Measurements from ENCODE around the gene TTC33. TPM values are rescaled to one million over a fixed set of nuclear protein-coding genes. Genes with fewer than 3 reads are reported as not detected.

Gene TTC33
- polyA plus RNA-seq, 1 donor from 2014 or later = 73.5 TPM

DNA sequence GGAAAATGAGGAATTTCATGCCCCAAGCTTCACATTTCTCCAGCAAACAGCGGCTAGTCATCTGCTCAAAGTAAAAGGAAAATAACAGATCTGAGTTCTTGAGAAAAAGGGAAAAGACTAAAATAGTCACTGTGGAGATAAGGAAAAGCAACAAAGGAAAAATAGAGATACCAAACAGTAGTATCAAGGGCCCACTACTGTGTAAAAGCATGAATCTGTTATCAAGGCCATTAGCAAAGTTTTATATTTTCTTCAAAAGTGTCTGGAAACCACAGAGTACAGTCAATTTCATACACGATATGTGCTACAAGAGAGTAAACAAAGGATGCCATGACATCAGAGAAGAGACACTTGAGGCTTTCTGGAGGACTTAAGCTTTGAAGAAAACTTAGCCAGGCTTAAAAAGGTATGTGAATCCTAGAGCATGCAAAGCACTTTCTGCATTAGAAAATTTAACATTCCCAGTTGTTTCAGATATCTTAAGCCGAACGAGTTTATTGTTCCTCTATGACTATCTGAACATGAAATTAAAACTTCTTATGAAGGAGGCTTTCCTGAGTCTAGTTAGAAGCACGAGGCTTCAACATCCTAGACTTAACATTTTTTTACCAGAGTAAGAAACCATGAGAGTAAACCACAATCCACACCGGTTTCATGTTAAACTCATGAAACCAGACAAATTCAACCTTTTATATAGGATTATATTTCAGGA, 1.2 kb downstream of the TTC33 start:
- peak overlapping the region; percentile 95 for H3K9ac ChIP-seq (ENCODE audit: low read length)
- no peaks in the 10 kb centered on the region for H3K9me2 ChIP-seq (ENCODE audit: insufficient read depth, low read length)
- H3K27ac ChIP-seq (ENCODE audit: low read length) = peak overlapping the region; percentile 92
- H3K27me3 ChIP-seq (ENCODE audit: insufficient read depth, low read depth, low read length) = no peaks in the 10 kb centered on the region
- H3K4me3 ChIP-seq (ENCODE audit: low read length) = peak overlapping the region; percentile 90
- peak overlapping the region; percentile 88 for H2AFZ ChIP-seq (ENCODE audit: low read depth, low read length)
- peaks cover 28% of the 10 kb centered on the region for H3K79me2 ChIP-seq (replicated peaks; ENCODE audit: insufficient read depth, low read length)
- no peaks in the 10 kb centered on the region for H4K20me1 ChIP-seq (ENCODE audit: insufficient read depth)
- TF ChIP-seq, protein P1, sequence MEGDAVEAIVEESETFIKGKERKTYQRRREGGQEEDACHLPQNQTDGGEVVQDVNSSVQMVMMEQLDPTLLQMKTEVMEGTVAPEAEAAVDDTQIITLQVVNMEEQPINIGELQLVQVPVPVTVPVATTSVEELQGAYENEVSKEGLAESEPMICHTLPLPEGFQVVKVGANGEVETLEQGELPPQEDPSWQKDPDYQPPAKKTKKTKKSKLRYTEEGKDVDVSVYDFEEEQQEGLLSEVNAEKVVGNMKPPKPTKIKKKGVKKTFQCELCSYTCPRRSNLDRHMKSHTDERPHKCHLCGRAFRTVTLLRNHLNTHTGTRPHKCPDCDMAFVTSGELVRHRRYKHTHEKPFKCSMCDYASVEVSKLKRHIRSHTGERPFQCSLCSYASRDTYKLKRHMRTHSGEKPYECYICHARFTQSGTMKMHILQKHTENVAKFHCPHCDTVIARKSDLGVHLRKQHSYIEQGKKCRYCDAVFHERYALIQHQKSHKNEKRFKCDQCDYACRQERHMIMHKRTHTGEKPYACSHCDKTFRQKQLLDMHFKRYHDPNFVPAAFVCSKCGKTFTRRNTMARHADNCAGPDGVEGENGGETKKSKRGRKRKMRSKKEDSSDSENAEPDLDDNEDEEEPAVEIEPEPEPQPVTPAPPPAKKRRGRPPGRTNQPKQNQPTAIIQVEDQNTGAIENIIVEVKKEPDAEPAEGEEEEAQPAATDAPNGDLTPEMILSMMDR (IDR thresholded peaks at IDR 0.05; ENCODE audit: poor library complexity, severe bottlenecking) = no peak
- TF ChIP-seq RAD21 (conservative IDR thresholded peaks at IDR 0.05) = no peak
- TF ChIP-seq MXI1 (conservative IDR thresholded peaks at IDR 0.05; ENCODE audit: poor library complexity, severe bottlenecking) = peak; percentile 9
- no peak for TF ChIP-seq TAF1 (IDR thresholded peaks at IDR 0.05; ENCODE audit: low read depth)
- TF ChIP-seq EP300 (conservative IDR thresholded peaks at IDR 0.05; ENCODE audit: poor library complexity, severe bottlenecking) = no peak
- H3K9me3 ChIP-seq (ENCODE audit: low read length) = peaks cover 4% of the 10 kb centered on the region
- H3F3A ChIP-seq (ENCODE audit: insufficient read depth, low read length, poor library complexity, severe bottlenecking) = no peaks in the 10 kb centered on the region
- peak overlapping the region; percentile 80 for H3K4me2 ChIP-seq (ENCODE audit: low read length)
- no peaks in the 10 kb centered on the region for H3K36me3 ChIP-seq (ENCODE audit: insufficient read depth, low read length)

DNA sequence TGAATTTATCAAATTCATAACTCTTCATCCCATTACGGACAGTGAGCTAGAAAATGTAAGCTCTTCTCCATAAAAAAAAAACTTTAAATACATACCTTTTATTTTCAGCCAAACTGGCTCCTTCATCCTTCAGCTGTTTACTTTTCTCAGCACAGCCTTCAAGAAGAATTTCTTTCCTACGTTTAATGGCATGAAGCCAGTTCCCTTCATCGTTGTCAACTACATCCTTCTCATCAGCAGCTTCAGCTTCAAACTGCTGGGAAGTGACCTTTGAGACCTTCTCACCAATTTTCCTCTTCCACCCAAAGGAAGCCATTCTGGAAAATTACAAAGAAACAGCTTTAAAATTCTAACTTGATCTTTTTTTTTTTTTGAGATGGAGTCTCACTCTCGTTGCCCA, 9.1 kb downstream of the TTC33 start:
- no peak overlapping the region for H3K4me3 ChIP-seq (ENCODE audit: low read length)
- H3K79me2 ChIP-seq (replicated peaks; ENCODE audit: insufficient read depth, low read length) = peaks cover 14% of the 10 kb centered on the region
- H3K27me3 ChIP-seq (ENCODE audit: insufficient read depth, low read depth, low read length) = no peaks in the 10 kb centered on the region
- TF ChIP-seq, protein P2, sequence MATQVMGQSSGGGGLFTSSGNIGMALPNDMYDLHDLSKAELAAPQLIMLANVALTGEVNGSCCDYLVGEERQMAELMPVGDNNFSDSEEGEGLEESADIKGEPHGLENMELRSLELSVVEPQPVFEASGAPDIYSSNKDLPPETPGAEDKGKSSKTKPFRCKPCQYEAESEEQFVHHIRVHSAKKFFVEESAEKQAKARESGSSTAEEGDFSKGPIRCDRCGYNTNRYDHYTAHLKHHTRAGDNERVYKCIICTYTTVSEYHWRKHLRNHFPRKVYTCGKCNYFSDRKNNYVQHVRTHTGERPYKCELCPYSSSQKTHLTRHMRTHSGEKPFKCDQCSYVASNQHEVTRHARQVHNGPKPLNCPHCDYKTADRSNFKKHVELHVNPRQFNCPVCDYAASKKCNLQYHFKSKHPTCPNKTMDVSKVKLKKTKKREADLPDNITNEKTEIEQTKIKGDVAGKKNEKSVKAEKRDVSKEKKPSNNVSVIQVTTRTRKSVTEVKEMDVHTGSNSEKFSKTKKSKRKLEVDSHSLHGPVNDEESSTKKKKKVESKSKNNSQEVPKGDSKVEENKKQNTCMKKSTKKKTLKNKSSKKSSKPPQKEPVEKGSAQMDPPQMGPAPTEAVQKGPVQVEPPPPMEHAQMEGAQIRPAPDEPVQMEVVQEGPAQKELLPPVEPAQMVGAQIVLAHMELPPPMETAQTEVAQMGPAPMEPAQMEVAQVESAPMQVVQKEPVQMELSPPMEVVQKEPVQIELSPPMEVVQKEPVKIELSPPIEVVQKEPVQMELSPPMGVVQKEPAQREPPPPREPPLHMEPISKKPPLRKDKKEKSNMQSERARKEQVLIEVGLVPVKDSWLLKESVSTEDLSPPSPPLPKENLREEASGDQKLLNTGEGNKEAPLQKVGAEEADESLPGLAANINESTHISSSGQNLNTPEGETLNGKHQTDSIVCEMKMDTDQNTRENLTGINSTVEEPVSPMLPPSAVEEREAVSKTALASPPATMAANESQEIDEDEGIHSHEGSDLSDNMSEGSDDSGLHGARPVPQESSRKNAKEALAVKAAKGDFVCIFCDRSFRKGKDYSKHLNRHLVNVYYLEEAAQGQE (IDR thresholded peaks at IDR 0.05; ENCODE audit: borderline replicate concordance) = no peak
- TF ChIP-seq, protein P1 (IDR thresholded peaks at IDR 0.05; ENCODE audit: poor library complexity, severe bottlenecking) = no peak
- no peak for TF ChIP-seq EZH2 (IDR thresholded peaks at IDR 0.05; ENCODE audit: borderline replicate concordance, insufficient read depth, low read length, poor library complexity, severe bottlenecking)
- TF ChIP-seq SMC3 (conservative IDR thresholded peaks at IDR 0.05; ENCODE audit: poor library complexity) = no peak
- no peak for TF ChIP-seq POLR2AphosphoS5 (IDR thresholded peaks at IDR 0.05)
- TF ChIP-seq MXI1 (conservative IDR thresholded peaks at IDR 0.05; ENCODE audit: poor library complexity, severe bottlenecking) = no peak
- TF ChIP-seq TAF1 (IDR thresholded peaks at IDR 0.05; ENCODE audit: low read depth) = no peak
- TF ChIP-seq RAD21 (conservative IDR thresholded peaks at IDR 0.05) = no peak
- no peak for TF ChIP-seq EP300 (conservative IDR thresholded peaks at IDR 0.05; ENCODE audit: poor library complexity, severe bottlenecking)
- no peaks in the 10 kb centered on the region for H3K36me3 ChIP-seq (ENCODE audit: insufficient read depth, low read length)
- no peak overlapping the region for H2AFZ ChIP-seq (ENCODE audit: low read depth, low read length)
- peaks cover 4% of the 10 kb centered on the region for H3K9me3 ChIP-seq (ENCODE audit: low read length)
- H3F3A ChIP-seq (ENCODE audit: insufficient read depth, low read length, poor library complexity, severe bottlenecking) = no peaks in the 10 kb centered on the region
- H3K9ac ChIP-seq (ENCODE audit: low read length) = no peak overlapping the region
- H3K27ac ChIP-seq (ENCODE audit: low read length) = no peak overlapping the region
- H3K4me2 ChIP-seq (ENCODE audit: low read length) = no peak overlapping the region
- no peaks in the 10 kb centered on the region for H3K9me2 ChIP-seq (ENCODE audit: insufficient read depth, low read length)
- no peaks in the 10 kb centered on the region for H4K20me1 ChIP-seq (ENCODE audit: insufficient read depth)

Measured in neural cell (in vitro differentiated cells).